HCEC 1CT (cell line): ENCODE data around the gene FSTL4.

ENCODE experiments used
- DNase-seq: peaks from one replicate; pipeline ENCODE4 v3.0.0-alpha.2; 2017

Gene FSTL4

DNA sequence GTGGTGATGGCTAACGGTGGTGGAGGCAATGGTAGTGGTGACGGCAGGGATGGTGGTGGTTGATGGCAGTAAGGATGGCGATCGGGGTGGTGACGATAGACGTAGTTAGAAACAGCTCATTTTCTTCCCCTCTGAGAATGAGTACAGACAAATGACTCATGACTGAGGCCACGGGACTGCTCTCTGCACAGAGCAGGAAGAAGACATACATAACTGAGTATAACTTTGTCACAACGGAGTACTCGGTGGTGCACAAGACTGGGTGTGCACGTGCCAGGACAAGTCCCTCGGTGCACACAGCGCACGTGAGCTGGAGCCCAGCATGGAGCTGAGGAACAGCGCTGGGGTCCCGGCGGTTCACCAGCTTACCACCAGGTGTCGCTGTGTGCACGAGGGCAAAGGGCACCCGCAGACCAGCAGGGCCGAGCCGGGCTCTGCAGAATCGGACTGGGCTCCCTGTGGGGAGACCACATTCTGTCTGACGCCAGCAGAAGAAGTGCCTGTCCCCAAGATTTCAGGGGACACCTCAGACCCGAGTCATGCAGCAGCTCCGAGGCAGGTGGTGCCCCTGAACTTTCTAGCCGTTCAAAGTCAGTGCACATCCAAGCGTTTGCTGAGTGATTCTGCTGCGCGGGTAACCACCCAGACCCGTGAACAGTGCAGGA, 188.6 kb downstream of the FSTL4 start:
- DNase-seq = no peak

- DNase-seq = no peak
Measured at GRCh38 chr5:133423011-133423617, 189.2 kb downstream of the FSTL4 start.

DNA sequence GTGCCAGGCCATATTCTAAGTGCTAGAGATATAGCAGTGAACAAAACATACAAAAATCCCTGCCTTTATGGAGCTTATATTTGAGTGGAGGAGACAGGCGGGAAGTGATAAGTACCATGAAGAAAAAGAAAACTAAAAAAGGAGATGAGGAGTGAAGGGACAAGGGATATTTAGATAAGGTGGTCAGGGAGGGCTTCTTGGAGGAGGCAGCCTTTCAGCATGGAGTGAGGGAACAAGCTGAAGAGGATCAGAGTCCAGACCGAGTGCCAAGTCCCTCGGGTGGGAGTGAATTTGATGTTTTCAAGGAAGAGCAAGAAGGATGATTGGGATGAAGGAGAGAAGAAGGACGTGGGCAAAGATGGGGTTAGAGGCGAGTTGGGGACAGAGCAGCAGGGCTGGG, 190.5 kb downstream of the FSTL4 start:
- no peak for DNase-seq

DNA sequence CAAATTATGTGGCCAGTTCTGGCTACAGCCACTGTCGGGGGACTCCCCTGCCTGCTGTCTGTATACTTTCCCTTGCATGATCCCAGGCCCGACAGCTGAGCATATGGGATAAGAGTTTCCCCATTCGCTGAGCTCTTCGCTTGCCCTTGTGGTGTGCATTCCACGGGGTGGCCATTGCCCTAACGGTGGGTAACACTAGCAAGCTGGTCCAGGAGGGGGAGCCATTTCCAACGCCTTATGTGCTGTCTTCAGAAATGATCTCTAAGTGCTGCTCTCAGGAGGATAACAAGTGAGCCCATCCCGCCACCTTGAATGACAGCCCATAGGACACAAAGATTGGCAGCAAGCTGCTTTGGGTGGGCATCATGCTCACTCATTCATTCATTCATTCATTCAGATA, 190.9 kb downstream of the FSTL4 start:
- peak; percentile 12 for DNase-seq

GRCh38 chr5:133420440-133421301, 191.7 kb downstream of the FSTL4 start:
- no peak for DNase-seq

GRCh38 chr5:133415906-133416305, 196.4 kb downstream of the FSTL4 start:
- no peak for DNase-seq

GRCh38 chr5:133415506-133415905, 196.8 kb downstream of the FSTL4 start:
- no peak for DNase-seq

DNA sequence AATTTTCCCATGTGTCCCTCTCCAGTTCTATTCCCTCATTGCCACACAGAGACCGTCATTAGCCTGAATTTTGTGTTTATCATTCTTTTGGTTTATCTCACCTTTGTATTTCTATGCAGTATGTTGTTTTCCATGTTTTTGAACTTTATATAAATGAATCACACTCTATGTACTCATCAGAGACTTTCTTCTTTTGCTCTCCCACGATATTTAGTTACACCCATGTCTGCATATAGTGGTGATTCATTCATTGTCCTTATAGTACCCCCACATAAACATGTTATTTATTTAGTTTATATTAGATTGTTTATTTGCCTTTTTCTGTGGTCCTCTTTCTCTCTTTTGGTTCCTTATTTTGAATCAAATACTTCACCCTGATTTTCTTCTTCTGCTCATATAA, 199.7 kb downstream of the FSTL4 start:
- DNase-seq = no peak

GRCh38 chr5:133410335-133410828, 202.0 kb downstream of the FSTL4 start:
- DNase-seq = no peak

- no peak for DNase-seq
Measured at GRCh38 chr5:133409210-133409674, 203.1 kb downstream of the FSTL4 start.

DNA sequence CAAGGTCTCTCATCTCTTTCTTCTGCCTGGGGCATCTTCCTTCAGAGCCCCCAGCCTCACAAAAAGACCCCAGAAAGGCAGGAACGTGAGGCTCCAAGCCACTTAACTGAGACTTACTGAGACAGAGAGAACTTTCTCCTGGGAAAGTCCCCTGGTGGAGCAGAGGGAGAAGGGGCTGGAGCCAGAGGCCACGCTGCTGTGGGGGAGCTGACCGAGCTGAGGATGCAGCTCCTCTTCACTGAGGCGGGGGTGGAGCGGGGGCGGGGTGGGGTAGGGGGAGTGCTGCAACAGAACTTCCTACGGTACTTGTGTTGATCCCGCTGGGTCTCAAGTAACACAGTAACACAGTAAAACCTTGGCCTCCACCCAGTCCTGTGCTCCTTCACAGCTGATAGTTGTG, 204.0 kb downstream of the FSTL4 start:
- no peak for DNase-seq

- DNase-seq = no peak
Measured at GRCh38 chr5:133406977-133407632, 205.2 kb downstream of the FSTL4 start.

GRCh38 chr5:133406208-133406976, 205.9 kb downstream of the FSTL4 start:
- no peak for DNase-seq

GRCh38 chr5:133405275-133406034, 206.9 kb downstream of the FSTL4 start:
- no peak for DNase-seq

GRCh38 chr5:133404724-133405123, 207.6 kb downstream of the FSTL4 start:
- peak; percentile 3 for DNase-seq

- DNase-seq = no peak
Measured at GRCh38 chr5:133403741-133404364, 208.5 kb downstream of the FSTL4 start.

GRCh38 chr5:133402775-133403174, 209.6 kb downstream of the FSTL4 start:
- no peak for DNase-seq

DNA sequence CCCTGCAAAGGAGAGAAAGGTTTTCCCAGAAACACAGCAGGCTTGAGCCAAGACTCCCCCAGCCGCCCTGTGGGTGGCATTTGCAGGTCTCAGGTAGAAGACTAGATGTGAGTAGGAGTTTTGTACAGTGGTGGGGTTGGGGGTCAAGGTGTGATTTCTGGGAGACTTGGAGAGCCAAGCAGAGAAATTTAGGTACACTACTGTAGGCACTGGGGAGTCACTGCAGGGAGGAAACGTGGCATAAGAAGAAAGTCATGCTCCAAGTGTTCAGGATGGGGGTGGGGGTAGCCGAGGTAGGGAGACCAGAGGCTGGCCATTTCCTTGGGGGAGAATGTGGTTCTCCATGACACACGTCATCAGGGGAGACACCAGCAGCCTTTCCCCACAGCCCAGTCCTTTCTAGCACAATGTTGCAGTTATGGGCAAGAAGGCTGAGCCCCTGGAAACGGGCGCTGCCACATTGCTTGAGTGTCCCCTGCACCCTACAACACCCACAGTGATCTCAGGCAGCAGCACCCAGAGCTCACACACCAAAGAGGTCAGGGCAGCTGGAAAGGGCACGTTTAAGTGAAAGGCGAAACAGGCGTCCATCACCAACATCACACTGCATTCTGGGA, 210.5 kb downstream of the FSTL4 start:
- DNase-seq = no peak

DNA sequence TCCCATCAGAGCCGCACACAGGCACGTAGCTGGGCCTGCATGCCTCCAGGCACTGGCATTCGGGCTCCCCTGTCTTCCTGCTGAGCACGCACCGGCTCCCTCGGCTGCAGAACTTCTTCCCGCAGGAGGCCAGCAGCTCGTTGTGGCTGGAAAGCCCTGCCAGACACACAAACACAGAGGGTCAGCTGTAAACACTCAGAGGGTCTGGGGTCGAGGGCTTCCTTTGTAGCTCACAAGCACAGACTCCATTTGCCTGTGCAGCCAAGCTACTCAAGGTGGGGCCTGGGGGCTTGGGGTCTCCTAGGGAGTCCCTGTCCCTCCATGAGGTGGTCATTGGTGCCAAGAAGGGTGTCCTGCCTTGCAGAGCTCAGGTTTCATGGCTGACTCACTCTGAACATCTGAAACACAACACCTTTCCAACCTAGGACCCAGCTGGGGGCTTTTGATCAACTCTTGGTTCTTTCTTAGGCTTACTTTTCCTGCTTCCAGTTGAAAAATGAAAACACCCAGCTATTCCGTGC, 211.4 kb downstream of the FSTL4 start:
- DNase-seq = no peak

GRCh38 chr5:133400120-133400519, 212.2 kb downstream of the FSTL4 start:
- DNase-seq = no peak
